Neural crest cell (in vitro differentiated cells): ENCODE measurements around the gene MYO15A. TPM values are rescaled to one million over a fixed set of nuclear protein-coding genes. Genes with fewer than 3 reads are reported as not detected.

Experiments
- DNase-seq: peaks from one replicate; pipeline ENCODE4 v3.0.0; 2021; ENCODE audit warnings: low read depth, mixed read lengths, low spot score
- H3K27ac Mint-ChIP-seq: one replicate; pipeline ENCODE4 v1.8.0; 2021; ENCODE audit warnings: mild to moderate bottlenecking, mixed read lengths; ENCODE audit not compliant: unreplicated experiment
- H3K27me3 Mint-ChIP-seq: 2 replicates; pipeline ENCODE4 v1.8.0; 2021; ENCODE audit warnings: low read depth, mild to moderate bottlenecking, mixed read lengths
- H3K36me3 Mint-ChIP-seq: 2 replicates; pipeline ENCODE4 v1.8.0; 2021; ENCODE audit warnings: low read depth, mild to moderate bottlenecking, mixed read lengths
- H3K4me1 Mint-ChIP-seq: 2 replicates; pipeline ENCODE4 v1.8.0; 2021; ENCODE audit warnings: mixed read lengths
- H3K4me3 Mint-ChIP-seq: one replicate; pipeline ENCODE4 v1.8.0; 2021; ENCODE audit warnings: mild to moderate bottlenecking, mixed read lengths
- H3K9me3 Mint-ChIP-seq: 2 replicates; pipeline ENCODE4 v1.8.0; 2021; ENCODE audit warnings: mixed read lengths
- CTCF ChIP-seq: fragments of 200-600 bp; sonication (generic); conservative IDR thresholded peaks from 2 replicates; pipeline ENCODE4 v1.5.0; 2021; ENCODE audit warnings: antibody characterized with exemption, mild to moderate bottlenecking
- total RNA-seq: library from RNA; stranded (reverse); gene quantifications from 2 replicates; pipeline ENCODE4 v1.2.1, GENCODE V29; 2021

Gene MYO15A
- total RNA-seq, 1 donor from 2014 or later: 1.6 TPM

- no peak for DNase-seq
- no peaks in the 10 kb centered on the region for H3K36me3 Mint-ChIP-seq
- H3K4me1 Mint-ChIP-seq: peaks cover 22% of the 10 kb centered on the region
- H3K4me3 Mint-ChIP-seq: peak overlapping the region; percentile 72
- no peak overlapping the region for H3K27ac Mint-ChIP-seq
- no peaks in the 10 kb centered on the region for H3K9me3 Mint-ChIP-seq
- no peak for TF ChIP-seq CTCF
- H3K27me3 Mint-ChIP-seq: peaks cover 3% of the 10 kb centered on the region
Measured at GRCh38 chr17:18179196-18179595, 70.6 kb downstream of the MYO15A start.

- peak overlapping the region; percentile 72 for H3K4me3 Mint-ChIP-seq
- DNase-seq: no peak
- peaks cover under 1% of the 10 kb centered on the region for H3K36me3 Mint-ChIP-seq
- H3K9me3 Mint-ChIP-seq: no peaks in the 10 kb centered on the region
- peaks cover 3% of the 10 kb centered on the region for H3K27me3 Mint-ChIP-seq
- TF ChIP-seq CTCF: no peak
- H3K4me1 Mint-ChIP-seq: peaks cover 24% of the 10 kb centered on the region
- H3K27ac Mint-ChIP-seq: no peak overlapping the region
Measured at GRCh38 chr17:18179804-18180203, 71.2 kb downstream of the MYO15A start.

- no peak for TF ChIP-seq CTCF
- H3K4me1 Mint-ChIP-seq: peaks cover 39% of the 10 kb centered on the region
Measured at GRCh38 chr17:18181358-18181757, 72.8 kb downstream of the MYO15A start.

DNA sequence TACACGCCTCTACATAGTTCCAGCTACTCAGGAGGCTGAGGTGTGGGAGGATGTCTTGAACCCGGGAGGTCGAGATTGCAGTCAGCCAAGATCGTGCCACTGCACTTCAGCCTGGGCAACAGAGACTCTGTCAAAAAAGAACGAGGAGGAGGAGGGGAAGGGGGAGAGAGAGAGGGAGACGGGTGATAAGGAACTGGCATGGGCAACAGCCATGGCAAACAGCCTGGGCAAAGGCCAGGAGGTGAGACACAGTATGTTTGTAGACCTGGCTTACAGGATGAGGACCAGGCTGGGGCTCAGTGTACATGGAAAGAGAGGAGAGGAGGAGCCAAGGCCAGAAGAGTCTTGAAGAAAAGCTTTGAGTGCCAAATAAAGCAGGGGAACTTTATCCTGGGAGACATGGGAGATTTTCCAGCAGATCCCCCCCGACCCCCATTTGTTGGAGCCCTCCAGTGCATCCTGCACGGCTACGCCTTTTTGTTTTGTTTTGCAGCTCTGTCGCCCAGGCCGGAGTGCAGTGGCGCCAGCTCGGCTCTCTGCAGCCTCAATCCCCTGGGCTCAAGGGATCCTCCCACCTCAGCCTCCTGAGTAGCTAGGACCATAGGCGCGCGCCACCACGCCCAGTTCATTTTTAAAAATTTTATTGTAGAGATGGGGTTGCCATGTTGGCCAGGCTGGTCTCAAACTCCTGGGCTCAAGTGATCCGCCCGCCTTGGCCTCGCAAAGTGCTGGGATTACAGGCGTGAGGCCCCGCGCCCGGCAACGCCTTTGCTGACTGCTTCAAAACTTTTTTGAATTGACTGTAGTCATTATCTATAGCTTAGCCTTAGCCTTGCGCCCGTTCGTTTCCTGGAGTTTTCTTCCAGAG lies 73.8 kb downstream of the MYO15A start:
- TF ChIP-seq CTCF: no peak
- Mint-ChIP-seq H3K4me1 (peaks cover 49% of the 10 kb centered on the region), H3K36me3 (peaks cover 2% of the 10 kb centered on the region), H3K9me3 (no peaks in the 10 kb centered on the region), H3K27me3 (peaks cover 3% of the 10 kb centered on the region), H3K4me3 (peak overlapping the region; percentile 98), H3K27ac (peak overlapping the region; percentile 99)
- no peak for DNase-seq

More at GRCh38 chr17:18181358-18181757, 72.8 kb downstream of the MYO15A start:
- H3K4me3 Mint-ChIP-seq: peak overlapping the region; percentile 98
- H3K9me3 Mint-ChIP-seq: no peaks in the 10 kb centered on the region
- no peak for DNase-seq
- peaks cover 2% of the 10 kb centered on the region for H3K36me3 Mint-ChIP-seq
- no peak overlapping the region for H3K27ac Mint-ChIP-seq
- peaks cover 3% of the 10 kb centered on the region for H3K27me3 Mint-ChIP-seq

DNA sequence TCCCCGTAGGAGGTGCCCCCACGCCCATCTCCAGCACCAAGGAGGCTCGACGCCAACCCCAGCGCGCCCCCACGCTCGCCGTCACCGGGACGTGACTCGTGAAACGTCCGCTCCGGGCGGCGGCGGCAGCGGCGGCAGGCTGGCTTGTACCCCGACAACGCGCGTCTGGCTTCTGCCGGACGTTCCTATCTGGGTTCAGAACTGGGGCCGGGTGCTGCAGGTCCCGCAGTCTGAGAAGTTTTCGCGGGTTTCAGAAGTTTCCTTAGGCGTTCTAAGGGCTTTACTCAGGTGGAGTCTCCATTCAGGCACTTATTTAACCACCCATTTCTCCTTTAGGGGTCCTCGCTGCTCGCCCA lies 74.4 kb downstream of the MYO15A start:
- Mint-ChIP-seq H3K36me3 (peaks cover 2% of the 10 kb centered on the region), H3K4me1 (peaks cover 51% of the 10 kb centered on the region), H3K27me3 (peaks cover 3% of the 10 kb centered on the region), H3K9me3 (no peaks in the 10 kb centered on the region), H3K27ac (peak overlapping the region; percentile 99), H3K4me3 (peak overlapping the region; percentile 98)
- no peak for TF ChIP-seq CTCF
- peak; percentile 65 for DNase-seq
